K562 (cell line): ENCODE results near the gene TLR8. TPM values are rescaled to one million over a fixed set of nuclear protein-coding genes. Genes with fewer than 3 reads are reported as not detected.

Experiments used
- DPF2 ChIP-seq: fragments of 450-650 bp; IDR thresholded peaks from 2 replicates; pipeline ENCODE4 v1.6.1; 2016
- EP400 ChIP-seq: fragments of 450-650 bp; IDR thresholded peaks from 2 replicates; pipeline ENCODE4 v1.6.1; 2017; ENCODE audit warnings: antibody characterized with exemption, mild to moderate bottlenecking, moderate library complexity
- FOXA1 ChIP-seq: fragments of 450-650 bp; IDR thresholded peaks from 2 replicates; pipeline ENCODE4 v1.6.1; 2016; ENCODE audit warnings: mild to moderate bottlenecking, borderline replicate concordance
- GABPB1 ChIP-seq: sonication (generic); formaldehyde crosslinking; IDR thresholded peaks from 2 replicates; pipeline ENCODE4 v1.8.0; 2022; ENCODE audit warnings: mild to moderate bottlenecking, missing genetic modification reagents
- GATAD2A ChIP-seq: fragments of 450-650 bp; IDR thresholded peaks from 2 replicates; pipeline ENCODE4 v1.6.1; 2017
- GATAD2B ChIP-seq: fragments of 450-650 bp; IDR thresholded peaks from 2 replicates; pipeline ENCODE4 v1.6.1; 2017; ENCODE audit warnings: mild to moderate bottlenecking, borderline replicate concordance
- MAFF ChIP-seq: IDR thresholded peaks from 2 replicates; pipeline ENCODE4 v1.6.1; 2012; ENCODE audit warnings: low read length, improper control_type of control experiment
- RB1 ChIP-seq: fragments of 450-650 bp; IDR thresholded peaks from 2 replicates; pipeline ENCODE4 v1.6.1; 2017; ENCODE audit warnings: low read depth, mild to moderate bottlenecking
- SP1 ChIP-seq: sonication (generic); formaldehyde crosslinking; IDR thresholded peaks from 2 replicates; pipeline ENCODE4 v1.8.1; 2022; ENCODE audit warnings: mild to moderate bottlenecking, missing genetic modification reagents
- YY1 ChIP-seq, 3 experiments: IDR thresholded peaks; 2 replicates each; pipeline ENCODE4 v1.6.1; 2011; ENCODE audit warnings: low read length in 2 of 3, mild to moderate bottlenecking in 2 of 3, moderate library complexity in 2 of 3, borderline replicate concordance in 1 of 3, control low read depth in 1 of 3, low read depth in 1 of 3; ENCODE audit not compliant: insufficient read depth in 3 of 3, insufficient replicate concordance in 2 of 3, control insufficient read depth in 1 of 3, insufficient read length in 1 of 3; ENCODE audit errors: extremely low read depth in 1 of 3
- ZBTB49 ChIP-seq: sonication (generic); formaldehyde crosslinking; IDR thresholded peaks from 2 replicates; pipeline ENCODE4 v1.8.0; 2022; ENCODE audit warnings: missing genetic modification reagents, mild to moderate bottlenecking, borderline replicate concordance
- ZFP36 ChIP-seq: fragments of 150-350 bp; IDR thresholded peaks from 2 replicates; pipeline ENCODE4 v1.6.1; 2018; ENCODE audit warnings: low read length, low read depth; ENCODE audit not compliant: partially characterized antibody
- ZNF197 ChIP-seq: fragments of 200-800 bp; sonication (Bioruptor generic); IDR thresholded peaks from 2 replicates; pipeline ENCODE4 v1.6.1; 2016; ENCODE audit warnings: low read depth, missing genetic modification characterization, missing compliant biosample characterization
- ZNF224 ChIP-seq: sonication (generic); formaldehyde crosslinking; IDR thresholded peaks from 2 replicates; pipeline ENCODE4 v1.8.0; 2022; ENCODE audit warnings: mild to moderate bottlenecking, missing genetic modification reagents
- ZNF696 ChIP-seq: fragments of 250-450 bp; sonication (Bioruptor Pico); conservative IDR thresholded peaks from 2 replicates; pipeline ENCODE4 v1.4.0; 2020; ENCODE audit warnings: mild to moderate bottlenecking, moderate library complexity
- polyA plus RNA-seq, 8 experiments: library from polyadenylated mRNA; depleted of rRNA in 4 of 8; stranded (reverse) in 5 of 8; unstranded in 3 of 8; fragments of >200 nt; fragmentation: Nextera tagmentation in 2 of 8; fragmentation: Illumina TruSeq in 1 of 8; extraction: Ambion mirVana in 2 of 8; extraction: Trizol in 1 of 8; gene quantifications; 2 replicates each; pipeline versions ENCODE4 v1.2.1 to v1.2.3, GENCODE V29; 2011 to 2014; ENCODE audit warnings: inconsistent platforms in 1 of 8, missing spikeins in 1 of 8
- total RNA-seq, 7 experiments: library from RNA; depleted of rRNA in 6 of 7; stranded (reverse); fragments of >200 nt in 6 of 7; fragmentation: Illumina TruSeq in 2 of 7; extraction: Trizol in 2 of 7; gene quantifications; 2 replicates each; pipeline versions ENCODE4 v1.2.1 to v1.2.3, GENCODE V29; 2011 to 2021; ENCODE audit warnings: low replicate concordance in 1 of 7
- TF ChIP-seq, protein P1 (sequence below): IDR thresholded peaks from 3 replicates; pipeline ENCODE4 v1.6.1; 2011; ENCODE audit warnings: borderline replicate concordance, mild to moderate bottlenecking, moderate library complexity; ENCODE audit not compliant: insufficient read length; ENCODE audit errors: extremely low read depth
- TF ChIP-seq, protein P2 (sequence below): sonication (generic); formaldehyde crosslinking; IDR thresholded peaks from 2 replicates; pipeline ENCODE4 v1.8.0; 2023; ENCODE audit warnings: mild to moderate bottlenecking, missing genetic modification reagents
- TF ChIP-seq, protein P3 (sequence below): fragments of 250-450 bp; sonication (Bioruptor Pico); IDR thresholded peaks from 2 replicates; pipeline ENCODE4 v1.8.0; 2022; ENCODE audit warnings: moderate library complexity, mild to moderate bottlenecking, inconsistent platforms

Gene TLR8
- total and polyA plus RNA-seq, 9 of the 15 experiments (the other 6 are each of a cell fraction or from before 2014, with no cell fraction given), result not detected

- TF ChIP-seq YY1 (IDR thresholded peaks at IDR 0.05; ENCODE audit: borderline replicate concordance in 1 of 3, control insufficient read depth in 1 of 3, extremely low read depth in 1 of 3, insufficient read depth in 3 of 3, insufficient read length in 1 of 3, insufficient replicate concordance in 2 of 3, low read depth in 1 of 3, low read length in 2 of 3) (peak in 2 of 3 experiments; percentile 15 to 60), ZBTB49 (CRISPR knock-in tag) (no peak), ZNF224 (no peak), MAFF (no peak), EP400 (peak; percentile 79), ZNF696 (CRISPR knock-in tag) (no peak), ZNF197 (CRISPR knock-in tag) (peak; percentile 96), GABPB1 (CRISPR knock-in tag) (0 out of 2 replicates have a peak, but pooled peaks have one; percentile 32), DPF2 (no peak; the same call in 1 of the 2 replicates), RB1 (no peak; the same call in 1 of the 2 replicates), FOXA1 (no peak), SP1 (CRISPR knock-in tag) (peak; percentile 60), ZFP36 (no peak), GATAD2A (0 out of 2 replicates have a peak, but pooled peaks have one; percentile 62), GATAD2B (no peak)
- TF ChIP-seq, protein P1, sequence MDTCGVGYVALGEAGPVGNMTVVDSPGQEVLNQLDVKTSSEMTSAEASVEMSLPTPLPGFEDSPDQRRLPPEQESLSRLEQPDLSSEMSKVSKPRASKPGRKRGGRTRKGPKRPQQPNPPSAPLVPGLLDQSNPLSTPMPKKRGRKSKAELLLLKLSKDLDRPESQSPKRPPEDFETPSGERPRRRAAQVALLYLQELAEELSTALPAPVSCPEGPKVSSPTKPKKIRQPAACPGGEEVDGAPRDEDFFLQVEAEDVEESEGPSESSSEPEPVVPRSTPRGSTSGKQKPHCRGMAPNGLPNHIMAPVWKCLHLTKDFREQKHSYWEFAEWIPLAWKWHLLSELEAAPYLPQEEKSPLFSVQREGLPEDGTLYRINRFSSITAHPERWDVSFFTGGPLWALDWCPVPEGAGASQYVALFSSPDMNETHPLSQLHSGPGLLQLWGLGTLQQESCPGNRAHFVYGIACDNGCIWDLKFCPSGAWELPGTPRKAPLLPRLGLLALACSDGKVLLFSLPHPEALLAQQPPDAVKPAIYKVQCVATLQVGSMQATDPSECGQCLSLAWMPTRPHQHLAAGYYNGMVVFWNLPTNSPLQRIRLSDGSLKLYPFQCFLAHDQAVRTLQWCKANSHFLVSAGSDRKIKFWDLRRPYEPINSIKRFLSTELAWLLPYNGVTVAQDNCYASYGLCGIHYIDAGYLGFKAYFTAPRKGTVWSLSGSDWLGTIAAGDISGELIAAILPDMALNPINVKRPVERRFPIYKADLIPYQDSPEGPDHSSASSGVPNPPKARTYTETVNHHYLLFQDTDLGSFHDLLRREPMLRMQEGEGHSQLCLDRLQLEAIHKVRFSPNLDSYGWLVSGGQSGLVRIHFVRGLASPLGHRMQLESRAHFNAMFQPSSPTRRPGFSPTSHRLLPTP, result no peak
- TF ChIP-seq, protein P2, sequence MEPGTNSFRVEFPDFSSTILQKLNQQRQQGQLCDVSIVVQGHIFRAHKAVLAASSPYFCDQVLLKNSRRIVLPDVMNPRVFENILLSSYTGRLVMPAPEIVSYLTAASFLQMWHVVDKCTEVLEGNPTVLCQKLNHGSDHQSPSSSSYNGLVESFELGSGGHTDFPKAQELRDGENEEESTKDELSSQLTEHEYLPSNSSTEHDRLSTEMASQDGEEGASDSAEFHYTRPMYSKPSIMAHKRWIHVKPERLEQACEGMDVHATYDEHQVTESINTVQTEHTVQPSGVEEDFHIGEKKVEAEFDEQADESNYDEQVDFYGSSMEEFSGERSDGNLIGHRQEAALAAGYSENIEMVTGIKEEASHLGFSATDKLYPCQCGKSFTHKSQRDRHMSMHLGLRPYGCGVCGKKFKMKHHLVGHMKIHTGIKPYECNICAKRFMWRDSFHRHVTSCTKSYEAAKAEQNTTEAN, result no peak
- TF ChIP-seq, protein P3, sequence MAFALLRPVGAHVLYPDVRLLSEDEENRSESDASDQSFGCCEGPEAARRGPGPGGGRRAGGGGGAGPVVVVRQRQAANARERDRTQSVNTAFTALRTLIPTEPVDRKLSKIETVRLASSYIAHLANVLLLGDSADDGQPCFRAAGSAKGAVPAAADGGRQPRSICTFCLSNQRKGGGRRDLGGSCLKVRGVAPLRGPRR (CRISPR knock-in tag), result peak; percentile 71
Measured at GRCh38 chrX:12955882-12956703, 49.7 kb downstream of the TLR8 start (continued).
